Measurements from ENCODE around the gene ZNF805.

- TF ChIP-seq ZNF776 (CRISPR knock-in tag; IDR thresholded peaks at IDR 0.05), result no peak
- TF ChIP-seq ATF2 (CRISPR knock-in tag; IDR thresholded peaks at IDR 0.05), result no peak
- TF ChIP-seq ATF3 (CRISPR knock-in tag; IDR thresholded peaks at IDR 0.05), result no peak
- TF ChIP-seq ZNF496 (CRISPR knock-in tag; IDR thresholded peaks at IDR 0.05; ENCODE audit: insufficient replicate concordance), result no peak
- no peak for TF ChIP-seq YY1 (IDR thresholded peaks at IDR 0.05; ENCODE audit: insufficient read depth, insufficient replicate concordance, low read depth, low read length)
- TF ChIP-seq BRF2 (CRISPR knock-in tag; IDR thresholded peaks at IDR 0.05), result no peak
Measured at GRCh38 chr19:57262044-57262443, 21.6 kb downstream of the ZNF805 start.

Measured in HepG2 (cell line).